Gastroesophageal sphincter (tissue), 3 donors: ENCODE measurements around the gene HACD1.

Experiments
- EP300 ChIP-seq: sonication (generic); formaldehyde crosslinking; IDR thresholded peaks from one replicate; pipeline ENCODE4 v1.6.1; 2017; ENCODE audit warnings: antibody characterized with exemption, mild to moderate bottlenecking
- POLR2A ChIP-seq, 2 donors: fragments of 450-650 bp; IDR thresholded peaks; one replicate each; pipeline ENCODE4 v1.6.1; 2017; ENCODE audit warnings: antibody characterized with exemption in 2 of 2, mild to moderate bottlenecking in 2 of 2, moderate library complexity in 1 of 2
- POLR2AphosphoS5 ChIP-seq: sonication (generic); formaldehyde crosslinking; IDR thresholded peaks from one replicate; pipeline ENCODE4 v1.6.1; 2017; ENCODE audit warnings: antibody characterized with exemption
- TF ChIP-seq, protein P1 (sequence below), 4 experiments: fragments of 200-600 bp in 2 of 4; fragments of 450-650 bp in 2 of 4; sonication (generic) in 1 of 4; IDR thresholded peaks; one replicate each; pipeline ENCODE4 v1.5.1; 2017 to 2019; ENCODE audit warnings: antibody characterized with exemption in 4 of 4, mild to moderate bottlenecking in 2 of 4, moderate library complexity in 2 of 4

DNA sequence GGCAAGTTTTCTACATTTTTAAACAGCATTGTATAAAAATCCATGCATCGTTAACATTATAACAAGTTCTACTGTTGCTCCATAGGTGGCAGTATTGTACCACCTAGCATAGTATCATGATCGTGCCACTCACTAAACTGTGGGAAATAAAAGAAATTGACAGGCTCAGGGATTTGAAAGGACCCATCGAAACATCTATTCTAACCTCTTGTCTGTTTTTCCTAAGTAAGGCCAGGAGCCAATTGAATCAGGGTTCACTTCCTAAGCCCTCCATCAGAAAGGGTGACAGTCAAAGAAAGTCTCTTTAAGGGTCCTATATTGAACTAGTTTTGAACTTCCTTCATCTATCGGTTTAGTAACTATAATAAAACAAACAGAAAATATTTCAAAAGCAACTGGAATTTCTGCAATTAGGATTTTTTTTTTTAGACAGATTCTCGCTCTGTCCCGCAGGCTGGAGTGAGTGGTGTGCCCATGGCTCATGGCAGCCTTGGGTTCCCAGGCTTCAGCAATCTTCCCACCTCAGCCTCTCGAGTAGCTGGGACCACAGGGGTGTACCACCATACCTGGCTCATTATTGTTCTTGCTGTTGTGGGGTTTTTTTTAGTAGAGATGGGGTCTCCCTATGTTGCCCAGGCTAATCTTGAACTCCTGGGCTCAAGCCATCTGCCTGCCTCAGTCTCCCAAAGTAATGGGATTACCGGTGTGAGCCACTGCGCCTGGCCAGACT, 9.4 kb downstream of the HACD1 start:
- TF ChIP-seq, protein P1, sequence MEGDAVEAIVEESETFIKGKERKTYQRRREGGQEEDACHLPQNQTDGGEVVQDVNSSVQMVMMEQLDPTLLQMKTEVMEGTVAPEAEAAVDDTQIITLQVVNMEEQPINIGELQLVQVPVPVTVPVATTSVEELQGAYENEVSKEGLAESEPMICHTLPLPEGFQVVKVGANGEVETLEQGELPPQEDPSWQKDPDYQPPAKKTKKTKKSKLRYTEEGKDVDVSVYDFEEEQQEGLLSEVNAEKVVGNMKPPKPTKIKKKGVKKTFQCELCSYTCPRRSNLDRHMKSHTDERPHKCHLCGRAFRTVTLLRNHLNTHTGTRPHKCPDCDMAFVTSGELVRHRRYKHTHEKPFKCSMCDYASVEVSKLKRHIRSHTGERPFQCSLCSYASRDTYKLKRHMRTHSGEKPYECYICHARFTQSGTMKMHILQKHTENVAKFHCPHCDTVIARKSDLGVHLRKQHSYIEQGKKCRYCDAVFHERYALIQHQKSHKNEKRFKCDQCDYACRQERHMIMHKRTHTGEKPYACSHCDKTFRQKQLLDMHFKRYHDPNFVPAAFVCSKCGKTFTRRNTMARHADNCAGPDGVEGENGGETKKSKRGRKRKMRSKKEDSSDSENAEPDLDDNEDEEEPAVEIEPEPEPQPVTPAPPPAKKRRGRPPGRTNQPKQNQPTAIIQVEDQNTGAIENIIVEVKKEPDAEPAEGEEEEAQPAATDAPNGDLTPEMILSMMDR (IDR thresholded peaks at IDR 0.05) = peak; percentile 73 to 89 (median 84)
- no peak for TF ChIP-seq POLR2A (IDR thresholded peaks at IDR 0.05)
- no peak for TF ChIP-seq POLR2AphosphoS5
- no peak for TF ChIP-seq EP300
